Endometrial microvascular endothelial cells (primary cell): Measurements from ENCODE around the gene GUSB. TPM values are rescaled to one million over a fixed set of nuclear protein-coding genes. Genes with fewer than 3 reads are reported as not detected.
"Not testable (repeated sequence)": the region's sequence is repeated elsewhere in the genome, so short reads cannot be mapped to it uniquely, and the experiment has no call there.

Source experiments
- in situ Hi-C: cut with HindIII; loops from 2 replicates; pipeline ENCODE4 v1.10.0; 2017; ENCODE audit warnings: low sequenced_read_pairs, low pct_unique_long_range_greater_than_20kb; ENCODE audit errors: inconsistent ontology term
- total RNA-seq: library from RNA; depleted of rRNA; stranded (reverse); fragments of >200 nt; gene quantifications from one replicate; pipeline ENCODE4 v1.2.3, GENCODE V29; 2015; ENCODE audit errors: inconsistent ontology term

GUSB gene
- total RNA-seq, 1 donor from 2014 or later: 26.7 TPM

- in situ Hi-C loops: no loop called here
These were observed 3.0 kb downstream of the GUSB start for GRCh38 chr7:65978891-65979582.

- in situ Hi-C loops: no loop called here
These were observed 5.3 kb downstream of the GUSB start for GRCh38 chr7:65976659-65977196.

- in situ Hi-C loops: no loop called here
These were observed 6.1 kb downstream of the GUSB start for GRCh38 chr7:65975814-65976445.

- in situ Hi-C loops: no loop called here
These were observed 7.1 kb downstream of the GUSB start for GRCh38 chr7:65974876-65975275.

- in situ Hi-C loops: no loop called here
These were observed 7.7 kb downstream of the GUSB start for GRCh38 chr7:65974191-65974801.

- in situ Hi-C loops: no loop called here
These were observed 9.0 kb downstream of the GUSB start for GRCh38 chr7:65972976-65973375.

GRCh38 chr7:65971021-65971420, 11.0 kb downstream of the GUSB start:
- in situ Hi-C loops: no loop called here

GRCh38 chr7:65968256-65969185, 13.5 kb downstream of the GUSB start:
- in situ Hi-C loops: no loop called here

GRCh38 chr7:65967361-65968155, 14.5 kb downstream of the GUSB start:
- in situ Hi-C loops: no loop called here

GRCh38 chr7:65966146-65966545, 15.9 kb downstream of the GUSB start:
- in situ Hi-C loops: no loop called here

- in situ Hi-C loops: not testable (repeated sequence)
These were observed 17.3 kb downstream of the GUSB start for GRCh38 chr7:65964671-65965070.

- in situ Hi-C loops: no loop called here
These were observed 20.0 kb downstream of the GUSB start for GRCh38 chr7:65962033-65962432.

- in situ Hi-C loops: no loop called here
These were observed 21.5 kb downstream of the GUSB start for GRCh38 chr7:65960351-65961074.

- in situ Hi-C loops: no loop called here
These were observed 26.3 kb downstream of the GUSB start for GRCh38 chr7:65955718-65956117.

- in situ Hi-C loops: no loop called here
These were observed 28.0 kb downstream of the GUSB start for GRCh38 chr7:65953890-65954450.

GRCh38 chr7:65953001-65953720, 28.9 kb downstream of the GUSB start:
- in situ Hi-C loops: no loop called here
